NCI-H128 (cell line): Measurements from ENCODE around the gene SLC27A2.

Experiments
- DNase-seq: peaks from one replicate; lab custom pipeline; 2025; ENCODE audit not compliant: unreplicated experiment; lab: John Stamatoyannopoulos, UW

The SLC27A2 gene

DNA sequence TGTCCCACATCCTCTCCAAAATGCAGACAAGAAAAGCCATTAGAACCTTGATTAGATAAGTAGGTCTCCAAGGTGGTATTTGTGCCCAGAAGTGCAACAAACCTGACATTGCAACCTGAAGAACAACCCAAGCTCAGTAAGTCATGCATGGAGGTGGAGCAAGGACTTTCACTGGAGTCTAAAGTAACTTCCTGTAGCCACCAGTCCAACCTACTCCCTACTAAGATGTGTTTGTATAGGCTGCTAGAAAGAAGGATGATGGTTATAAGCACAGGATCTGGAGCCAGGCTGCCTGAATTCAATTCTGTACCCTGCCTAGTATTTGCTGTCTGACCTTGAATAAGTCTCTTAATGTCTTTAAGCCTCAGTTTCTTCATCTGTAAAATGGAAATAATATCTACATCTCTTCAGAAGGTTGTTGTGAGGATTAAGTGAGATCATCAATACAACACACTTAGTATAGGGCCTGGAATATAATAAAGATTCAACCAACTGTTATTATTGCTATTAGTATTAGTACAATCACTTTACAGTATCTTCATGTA, 51.3 kb downstream of the SLC27A2 start:
- DNase-seq = no peak

DNA sequence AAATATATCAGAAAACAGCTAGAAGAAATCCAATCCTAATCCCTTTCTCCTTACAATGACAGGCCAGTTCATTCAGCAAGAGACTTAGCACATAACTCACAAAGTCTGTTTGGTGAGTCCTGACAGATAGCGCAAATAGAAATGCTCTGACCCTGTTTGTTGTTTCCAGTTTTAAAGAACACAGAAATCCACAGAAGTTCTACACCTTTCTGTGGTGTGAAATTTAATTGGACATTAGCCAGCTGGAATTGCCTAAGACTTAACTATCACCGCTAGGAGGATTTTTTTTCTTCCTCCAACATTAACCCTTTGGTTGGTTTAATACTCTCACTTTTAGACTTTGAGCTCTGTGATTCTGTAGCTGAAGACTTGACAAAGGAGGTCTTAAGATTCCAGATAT, 52.8 kb downstream of the SLC27A2 start:
- no peak for DNase-seq

DNA sequence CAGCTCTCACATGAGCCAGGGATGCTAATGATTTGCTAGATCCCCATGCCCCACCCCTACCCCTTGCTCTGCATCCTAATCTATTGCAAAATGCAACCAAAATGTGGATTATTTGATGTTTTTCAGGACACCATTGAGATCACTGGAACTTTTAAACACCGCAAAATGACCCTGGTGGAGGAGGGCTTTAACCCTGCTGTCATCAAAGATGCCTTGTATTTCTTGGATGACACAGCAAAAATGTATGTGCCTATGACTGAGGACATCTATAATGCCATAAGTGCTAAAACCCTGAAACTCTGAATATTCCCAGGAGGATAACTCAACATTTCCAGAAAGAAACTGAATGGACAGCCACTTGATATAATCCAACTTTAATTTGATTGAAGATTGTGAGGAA, 53.8 kb downstream of the SLC27A2 start:
- DNase-seq = no peak

DNA sequence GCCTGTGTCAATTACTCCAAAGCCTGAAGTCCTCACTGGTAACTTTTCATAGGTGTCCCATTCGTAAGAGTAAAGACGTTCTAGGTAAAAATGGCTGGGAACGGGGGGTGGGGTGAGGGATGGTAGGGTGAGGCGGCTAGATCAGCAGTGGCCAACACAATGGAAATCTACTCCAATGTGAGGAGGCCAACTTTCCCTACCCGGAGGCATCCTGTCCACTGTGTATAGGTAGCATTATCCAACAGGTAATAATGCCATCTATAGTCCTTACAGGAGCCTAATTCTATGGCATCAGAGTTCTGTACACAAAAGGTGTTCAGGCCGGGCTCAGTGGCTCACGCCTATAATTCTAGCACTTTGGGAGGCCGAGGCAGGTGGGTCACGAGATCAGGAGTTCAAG, 54.4 kb downstream of the SLC27A2 start:
- DNase-seq = no peak

DNA sequence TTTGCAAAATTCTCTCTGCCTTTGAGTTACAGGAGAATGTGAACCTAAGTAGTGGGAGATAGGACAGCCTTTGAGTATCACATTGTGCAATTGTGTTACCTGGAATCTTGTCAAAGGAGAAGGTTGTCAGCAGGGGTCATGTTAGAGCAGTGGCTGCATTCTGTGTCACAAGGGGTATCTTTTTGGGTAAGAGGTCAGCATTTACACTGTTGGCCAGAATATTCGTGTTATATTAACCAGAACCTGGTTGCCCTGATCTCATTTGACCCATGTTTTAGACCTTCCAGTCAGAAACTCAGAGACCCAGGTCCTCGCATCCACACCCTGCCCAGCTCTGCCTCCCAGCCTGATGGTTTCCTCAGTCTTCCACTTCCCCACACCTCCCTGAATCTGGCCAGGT, 56.3 kb downstream of the SLC27A2 start:
- DNase-seq = no peak

DNA sequence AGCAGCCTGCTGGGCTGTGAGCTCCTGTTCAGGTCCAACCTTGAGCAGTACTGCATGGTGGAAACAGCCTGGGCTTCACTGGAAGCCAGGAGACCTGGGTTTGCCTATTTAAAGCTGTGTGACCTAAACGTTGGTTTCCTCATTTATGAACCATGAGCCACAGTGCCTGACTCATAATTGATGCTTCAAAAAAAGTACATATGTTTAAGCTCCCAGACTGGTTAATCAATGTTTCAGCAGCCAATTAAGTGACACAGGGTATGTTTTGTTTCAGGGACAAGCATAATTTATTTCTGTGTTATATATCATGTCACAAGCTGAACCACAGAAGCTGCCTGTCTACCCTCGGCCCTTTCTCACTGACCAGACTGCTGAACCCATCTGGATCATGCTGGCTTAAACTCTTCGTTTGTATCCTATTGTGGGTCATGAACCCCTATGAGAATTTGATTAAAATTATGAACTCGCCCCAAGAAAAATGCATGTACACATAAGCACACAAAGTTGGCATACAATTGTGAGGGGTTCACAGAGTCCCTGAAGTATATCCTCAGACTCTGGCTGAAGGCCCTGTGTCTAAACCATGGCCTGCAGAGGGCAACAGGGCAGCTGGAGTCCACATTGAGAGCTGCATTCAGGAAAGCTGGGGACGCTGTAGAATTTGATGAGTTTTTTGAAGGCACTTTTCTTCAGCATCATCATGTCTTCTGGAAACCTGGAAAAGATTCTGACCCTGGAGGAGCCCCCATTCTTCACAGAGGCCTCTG, 59.9 kb downstream of the SLC27A2 start:
- no peak for DNase-seq

DNA sequence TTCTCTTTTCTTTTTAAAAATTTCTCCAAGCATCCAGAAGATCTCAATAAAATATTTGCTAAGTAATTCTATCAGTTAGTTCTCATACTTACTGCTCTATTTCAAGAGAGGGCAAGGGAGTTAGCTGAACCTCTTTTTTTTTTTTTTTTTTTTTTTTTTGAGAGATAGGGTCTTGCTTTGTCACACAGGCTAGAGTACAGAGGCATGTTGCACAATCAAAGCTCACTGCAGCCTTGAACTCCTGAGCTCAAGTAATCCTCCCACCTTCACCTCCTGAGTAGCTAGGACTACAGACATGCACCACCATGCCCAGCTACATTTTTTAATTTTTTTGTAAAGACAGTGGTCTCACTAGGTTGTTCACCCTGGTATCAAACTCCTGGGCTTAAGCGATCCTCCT, 62.2 kb downstream of the SLC27A2 start:
- no peak for DNase-seq

DNA sequence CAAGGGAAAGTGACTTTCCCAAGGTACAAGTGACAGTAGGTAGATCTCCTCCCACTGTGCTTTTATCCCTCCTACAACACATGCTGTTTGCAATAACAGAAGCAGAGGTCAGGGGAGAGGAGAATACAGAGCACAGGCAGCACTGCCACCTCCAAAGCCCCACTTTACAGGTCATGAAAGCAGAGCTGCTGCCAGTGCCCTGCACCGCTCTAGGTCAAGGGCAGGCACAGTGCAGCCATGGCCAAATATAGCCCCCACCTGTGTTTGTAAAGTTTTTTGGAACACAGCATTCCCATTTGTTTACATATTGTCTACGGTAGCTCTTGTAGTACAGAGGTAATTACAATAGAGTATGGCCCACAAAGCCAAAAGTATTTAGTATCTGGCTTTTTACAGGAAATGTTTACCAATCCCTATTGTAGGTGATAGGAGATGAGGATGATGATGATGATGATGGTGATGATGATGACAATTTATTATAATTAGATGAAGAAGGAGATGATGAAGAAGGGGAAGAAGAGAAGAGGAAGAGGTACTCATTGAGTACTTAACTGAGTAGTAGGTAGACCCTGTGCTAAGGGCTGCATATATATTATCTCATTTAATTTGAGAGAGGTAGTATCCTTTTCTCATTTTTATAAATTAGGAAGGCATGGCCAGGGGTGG, 63.1 kb downstream of the SLC27A2 start:
- DNase-seq = no peak

DNA sequence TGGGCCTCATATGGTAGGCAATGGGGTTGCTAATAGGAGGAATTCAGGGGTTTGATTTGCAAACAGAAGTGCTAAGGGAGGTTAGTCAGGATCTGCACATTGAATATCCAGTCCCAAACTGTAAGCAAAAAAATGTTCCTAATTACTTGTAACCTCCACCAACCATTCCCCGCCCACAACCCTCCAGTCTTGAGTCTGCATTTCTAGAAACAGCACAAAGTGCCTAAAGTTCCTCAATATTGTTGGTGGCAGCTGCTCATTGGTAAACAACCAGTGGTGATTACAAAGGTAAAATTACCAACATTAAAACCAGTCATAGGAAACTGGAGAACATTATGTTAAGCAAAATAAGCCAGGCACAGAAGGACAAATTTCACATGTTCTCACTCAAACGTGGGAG, 64.6 kb downstream of the SLC27A2 start:
- DNase-seq = no peak

DNA sequence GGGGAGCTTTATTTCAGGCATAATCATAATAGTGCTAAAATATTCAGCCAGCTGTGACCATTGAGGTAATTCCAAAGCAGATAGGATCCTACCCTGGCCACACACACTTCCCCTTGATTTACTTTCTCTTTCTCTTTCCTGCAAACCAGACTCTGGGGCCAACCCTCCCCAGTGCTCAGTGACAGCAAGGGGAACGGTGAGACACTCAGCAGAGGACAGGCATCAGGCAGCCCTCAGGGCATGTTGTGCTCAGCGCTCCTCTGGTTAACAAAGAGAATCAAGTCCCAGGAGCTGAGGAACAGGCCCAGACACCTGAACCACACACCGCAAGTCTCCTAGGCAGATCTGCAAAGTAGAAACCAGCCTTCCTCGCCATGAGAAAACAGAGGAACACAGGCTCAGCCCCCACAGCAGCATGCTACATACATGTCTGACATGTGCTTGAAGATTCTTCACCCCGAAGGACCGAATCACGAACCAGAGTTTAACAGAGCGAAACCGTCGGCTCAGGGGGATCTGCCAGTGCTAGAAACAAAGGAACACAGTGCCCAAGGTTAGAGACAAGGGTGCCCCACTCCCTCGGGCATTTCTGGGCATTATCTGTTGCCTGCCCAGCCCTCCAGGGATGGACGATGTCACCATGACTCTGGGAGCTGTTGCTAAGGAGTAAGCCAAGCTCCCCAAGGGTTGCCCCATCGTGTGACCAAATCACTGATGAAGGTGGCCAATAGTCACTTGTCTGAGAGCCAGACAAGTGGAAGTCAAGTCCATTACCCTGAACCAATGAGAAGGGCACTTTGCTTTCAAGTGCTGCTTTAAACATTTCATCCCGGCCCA, 66.0 kb downstream of the SLC27A2 start:
- no peak for DNase-seq

DNA sequence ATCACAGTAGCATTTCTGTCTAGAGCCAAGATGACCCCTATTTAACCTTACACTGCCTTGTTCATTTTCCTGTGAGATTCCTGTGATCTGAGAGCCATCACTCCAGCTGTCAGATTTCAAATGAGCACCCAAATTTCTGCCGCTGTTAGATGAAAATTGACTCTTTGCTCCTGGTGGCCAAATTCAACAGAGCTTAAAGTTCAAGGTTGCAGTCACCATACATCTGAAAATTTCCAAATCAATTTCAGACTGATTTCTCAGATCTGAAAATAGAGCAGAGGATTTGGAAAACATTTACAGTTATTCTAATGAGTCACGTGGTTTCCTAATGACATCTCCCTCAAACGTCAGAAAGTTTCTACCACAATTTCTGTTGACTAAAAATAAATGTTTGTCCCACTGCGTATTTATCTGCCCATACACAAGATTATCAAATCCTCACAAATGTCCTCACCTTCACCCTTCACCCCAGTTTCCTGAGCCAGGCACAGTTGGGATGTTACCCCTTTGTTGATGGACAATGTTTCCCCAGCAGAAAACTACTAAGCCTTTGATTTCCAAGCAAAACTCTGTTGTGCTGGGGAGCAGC, 67.1 kb downstream of the SLC27A2 start:
- DNase-seq = no peak

DNA sequence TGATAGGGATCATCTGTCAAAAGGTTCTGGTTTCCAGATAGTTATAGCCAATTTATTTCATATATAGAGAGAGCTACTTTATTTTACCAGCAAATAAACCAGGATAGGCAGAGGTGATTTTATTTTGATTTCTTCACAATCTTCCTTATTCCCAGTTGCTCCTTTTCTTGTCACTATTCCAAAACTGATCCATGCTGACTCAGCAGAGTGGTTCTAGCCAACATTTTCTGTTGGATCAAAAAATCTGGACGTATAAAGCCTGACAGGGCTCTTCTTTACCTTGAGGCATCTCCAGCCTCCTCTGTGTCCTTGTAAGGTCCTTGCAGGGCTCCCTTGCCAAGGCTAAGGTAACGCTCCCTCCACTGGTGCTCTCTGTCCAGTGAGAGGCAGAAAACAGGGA, 67.7 kb downstream of the SLC27A2 start:
- DNase-seq = no peak

DNA sequence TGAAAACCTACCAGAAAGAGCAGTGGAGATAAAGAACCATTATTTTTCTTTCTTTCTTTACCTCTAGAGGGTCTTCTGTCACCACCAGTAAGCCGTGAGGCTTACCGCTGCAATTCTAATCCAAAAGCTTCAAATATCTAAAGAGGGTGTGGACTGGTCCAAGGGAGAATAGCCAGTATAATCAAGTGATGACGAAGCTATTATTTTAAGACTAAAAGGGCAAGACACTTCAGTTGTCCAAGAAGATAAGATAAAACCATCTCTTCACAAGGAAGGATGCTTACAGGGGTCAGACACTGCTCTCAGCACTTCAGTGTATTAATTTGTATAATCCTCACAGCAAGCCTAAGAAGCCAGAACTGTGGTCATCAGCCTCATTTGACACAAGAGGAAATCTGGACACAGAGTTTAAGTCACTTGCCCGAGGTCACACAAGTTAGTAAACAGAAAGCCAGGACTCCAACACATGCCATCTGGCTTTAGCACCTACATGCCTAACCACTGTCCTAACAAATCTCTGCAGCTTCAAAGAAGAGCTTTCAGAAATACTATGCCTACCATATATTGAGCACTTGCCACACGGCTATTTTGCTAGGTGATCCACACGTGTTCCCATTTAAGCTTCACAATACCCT, 68.9 kb downstream of the SLC27A2 start:
- no peak for DNase-seq

DNA sequence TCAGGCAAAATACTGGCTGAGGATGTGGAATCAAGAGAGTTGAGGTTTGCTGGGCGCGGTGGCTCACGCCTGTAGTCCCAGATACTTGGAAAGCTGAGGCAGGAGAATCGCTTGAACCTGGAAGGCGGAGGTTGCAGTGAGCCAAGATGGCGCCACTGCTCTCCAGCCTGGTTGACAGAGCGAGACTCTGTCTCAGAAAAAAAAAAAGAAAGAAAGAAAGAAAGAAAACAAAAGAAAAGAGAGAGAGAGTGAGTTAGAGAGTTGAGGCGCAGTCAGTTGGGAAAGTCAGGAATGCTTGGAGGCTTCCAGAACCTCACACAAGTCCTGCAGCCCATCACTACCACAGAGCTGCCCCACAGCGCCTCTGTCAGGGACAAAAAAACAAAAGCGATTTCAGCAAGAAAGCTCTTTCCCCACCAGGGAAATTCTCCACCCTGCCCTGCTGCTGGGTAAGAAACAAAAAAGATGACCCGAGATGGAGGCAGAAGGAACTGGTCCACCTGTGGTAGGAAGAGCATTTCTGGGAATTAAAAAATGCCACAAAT, 69.7 kb downstream of the SLC27A2 start:
- no peak for DNase-seq

DNA sequence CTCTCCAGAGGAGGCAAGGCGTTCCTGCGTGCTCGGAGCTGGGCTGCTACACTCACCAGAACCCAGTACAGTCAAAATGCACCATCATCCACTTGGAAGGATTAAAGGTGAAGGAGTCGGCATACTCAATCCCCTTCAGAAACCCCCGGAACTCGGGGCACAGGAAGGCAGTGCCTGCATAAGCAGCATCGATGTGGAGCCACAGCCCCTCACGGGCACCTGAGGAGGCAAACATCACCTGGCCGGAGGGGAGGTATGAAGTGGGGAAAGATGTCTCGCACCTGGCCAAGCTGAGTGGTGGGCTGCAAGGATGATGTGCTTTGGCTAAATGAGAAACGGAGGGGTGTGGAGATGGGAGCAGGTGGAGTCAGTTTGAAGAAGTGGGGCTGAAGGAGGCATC, 70.6 kb downstream of the SLC27A2 start:
- DNase-seq = no peak

DNA sequence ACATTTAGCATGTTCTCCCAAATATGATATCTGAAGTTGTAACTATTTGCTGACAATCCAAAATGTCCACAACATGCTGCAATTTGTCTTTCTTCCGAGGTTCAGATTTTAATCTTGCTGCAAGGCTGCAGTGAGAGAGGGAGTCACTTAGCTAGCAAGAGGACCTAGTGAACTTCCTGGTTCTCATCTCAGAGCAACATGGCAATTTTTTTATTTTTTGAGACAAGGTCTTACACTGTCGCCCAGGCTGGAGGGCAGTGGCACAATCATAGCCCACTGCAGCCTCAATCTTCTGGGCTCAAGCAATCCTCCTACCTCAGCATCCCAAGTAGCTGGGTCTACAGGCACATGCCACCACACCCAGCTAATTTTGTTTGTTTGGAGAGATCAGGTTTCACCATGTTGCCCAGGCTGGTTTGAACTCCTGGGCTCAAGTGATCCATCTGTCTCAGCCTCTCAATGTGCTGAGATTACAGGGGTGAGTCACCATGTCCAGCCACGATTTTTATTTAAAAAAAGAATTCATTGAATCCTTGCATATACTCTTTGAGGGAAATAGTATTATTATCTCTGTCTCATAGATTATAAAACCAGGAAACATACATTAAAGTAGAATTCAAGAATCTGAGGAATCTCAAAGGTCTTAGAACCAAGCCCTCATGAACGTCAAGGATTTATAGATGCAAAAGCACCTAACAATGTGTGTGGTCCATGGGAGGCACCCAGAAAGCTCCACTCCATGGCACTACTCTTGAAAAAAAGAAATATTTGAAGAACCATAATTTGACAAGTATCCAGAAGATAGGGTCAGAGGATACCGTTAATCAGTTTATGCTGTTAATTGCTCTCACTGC, 74.4 kb downstream of the SLC27A2 start:
- DNase-seq = no peak

DNA sequence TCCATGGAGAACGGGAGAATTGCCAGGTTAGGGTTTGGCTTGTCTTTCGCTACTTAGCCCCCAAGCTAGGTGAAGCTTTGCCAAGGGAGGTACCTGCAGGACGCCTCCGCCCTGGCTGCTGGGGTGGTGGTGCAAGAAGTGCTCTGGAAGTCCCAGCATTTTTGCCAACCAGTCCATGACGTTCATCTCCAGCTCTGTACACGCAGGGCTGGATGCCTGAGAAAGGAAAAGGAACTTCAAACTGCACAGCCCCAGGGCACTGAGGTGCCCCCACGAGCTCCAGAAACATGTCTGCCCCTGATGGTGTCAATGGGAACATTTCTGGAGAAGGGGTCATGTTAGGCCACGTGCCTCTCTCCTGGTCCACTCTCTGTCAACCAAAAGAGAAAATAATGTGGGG, 75.3 kb downstream of the SLC27A2 start:
- no peak for DNase-seq

DNA sequence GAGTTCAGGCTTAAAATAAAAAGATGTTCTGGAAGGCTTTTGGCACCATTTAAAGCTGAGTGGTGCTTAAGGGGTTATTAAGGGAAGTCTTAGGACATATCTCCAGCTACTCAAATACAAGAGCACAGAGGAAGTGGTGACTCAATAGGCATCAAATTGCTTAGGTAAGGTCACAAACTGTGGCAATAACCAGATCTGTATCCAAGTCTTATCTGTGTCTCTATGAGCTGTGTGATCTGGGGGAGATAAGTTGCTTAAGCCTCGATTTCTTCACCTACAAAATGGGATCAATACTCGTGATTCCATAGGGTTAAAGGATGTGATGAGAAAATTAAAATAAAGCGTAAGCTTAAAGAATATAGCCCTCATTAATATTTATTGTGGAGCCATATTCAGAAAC, 75.9 kb downstream of the SLC27A2 start:
- DNase-seq = no peak

DNA sequence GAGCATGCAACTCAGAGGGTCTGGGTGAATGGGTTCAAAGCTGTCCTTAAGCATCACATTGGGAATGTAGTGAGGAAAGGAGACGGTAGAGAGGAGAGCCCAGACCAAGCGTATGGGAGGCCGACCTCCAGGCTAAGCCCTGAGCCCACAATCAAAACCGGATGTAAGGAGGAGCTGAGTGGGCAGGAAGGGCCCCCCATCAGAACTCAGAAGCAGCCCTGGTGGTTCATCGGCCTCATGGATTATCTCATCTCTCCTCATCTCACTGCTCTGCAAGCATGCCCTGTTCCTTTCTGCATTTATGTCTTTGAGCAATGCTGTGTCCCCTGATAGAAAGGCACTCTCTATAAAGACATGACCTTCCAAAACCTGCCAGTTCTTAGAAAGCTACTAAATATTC, 77.3 kb downstream of the SLC27A2 start:
- no peak for DNase-seq
